HEK293 (cell line): ENCODE results near the gene LRRC4C.

Experiments used
- PRDM1 ChIP-seq: fragments of 450-650 bp; formaldehyde crosslinking; IDR thresholded peaks from 2 replicates; pipeline ENCODE4; 2016; ENCODE audit warnings: missing biosample characterization, missing genetic modification characterization
- PRDM10 ChIP-seq: fragments of 450-650 bp; formaldehyde crosslinking; IDR thresholded peaks from 2 replicates; pipeline ENCODE4 v1.5.1; 2016; ENCODE audit warnings: missing biosample characterization, missing genetic modification characterization
- SCRT2 ChIP-seq: fragments of 450-650 bp; formaldehyde crosslinking; IDR thresholded peaks from 2 replicates; pipeline ENCODE4 v1.5.1; 2016; ENCODE audit warnings: missing biosample characterization, missing genetic modification characterization
- SP2 ChIP-seq: fragments of 450-650 bp; formaldehyde crosslinking; IDR thresholded peaks from 2 replicates; pipeline ENCODE4 v1.5.1; 2016; ENCODE audit warnings: missing biosample characterization, missing genetic modification characterization
- ZNF768 ChIP-seq: fragments of 450-650 bp; formaldehyde crosslinking; IDR thresholded peaks from 2 replicates; pipeline ENCODE4 v1.5.1; 2018; ENCODE audit warnings: missing biosample characterization, mild to moderate bottlenecking, missing genetic modification characterization
- TF ChIP-seq, protein P1 (sequence below): fragments of 450-650 bp; formaldehyde crosslinking; IDR thresholded peaks from 2 replicates; pipeline ENCODE4 v1.5.1; 2017; ENCODE audit warnings: missing biosample characterization, missing genetic modification characterization
- TF ChIP-seq, protein P2 (sequence below): fragments of 450-650 bp; formaldehyde crosslinking; IDR thresholded peaks from 2 replicates; pipeline ENCODE4 v1.5.1; 2016; ENCODE audit warnings: missing biosample characterization, missing genetic modification characterization

DNA sequence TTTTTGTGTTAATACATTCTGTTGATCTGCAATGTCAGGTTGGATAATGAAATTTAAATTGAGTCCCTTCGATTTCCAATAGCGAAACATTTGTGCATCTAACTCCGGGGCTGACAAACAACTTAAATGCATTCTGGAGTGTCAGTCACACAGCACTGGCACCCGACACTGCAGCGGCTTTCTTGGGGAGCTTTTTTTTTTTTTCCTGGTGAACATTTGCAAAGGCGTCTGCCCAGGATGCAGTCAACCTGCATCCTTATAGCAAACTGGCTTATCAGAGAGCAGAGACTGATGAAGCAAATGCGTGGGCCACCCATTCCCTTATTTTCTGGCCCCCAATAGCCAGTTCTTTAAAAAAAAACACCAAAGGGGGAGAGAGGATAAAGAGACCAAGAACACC, 1167.7 kb downstream of the LRRC4C start:
- TF ChIP-seq, protein P1, sequence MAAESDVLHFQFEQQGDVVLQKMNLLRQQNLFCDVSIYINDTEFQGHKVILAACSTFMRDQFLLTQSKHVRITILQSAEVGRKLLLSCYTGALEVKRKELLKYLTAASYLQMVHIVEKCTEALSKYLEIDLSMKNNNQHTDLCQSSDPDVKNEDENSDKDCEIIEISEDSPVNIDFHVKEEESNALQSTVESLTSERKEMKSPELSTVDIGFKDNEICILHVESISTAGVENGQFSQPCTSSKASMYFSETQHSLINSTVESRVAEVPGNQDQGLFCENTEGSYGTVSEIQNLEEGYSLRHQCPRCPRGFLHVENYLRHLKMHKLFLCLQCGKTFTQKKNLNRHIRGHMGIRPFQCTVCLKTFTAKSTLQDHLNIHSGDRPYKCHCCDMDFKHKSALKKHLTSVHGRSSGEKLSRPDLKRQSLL, result no peak
- TF ChIP-seq ZNF768 (tag by site-specific recombination) (no peak), SCRT2 (tag by site-specific recombination) (no peak), PRDM10 (tag by site-specific recombination) (no peak), PRDM1 (tag by site-specific recombination) (no peak), SP2 (tag by site-specific recombination) (no peak)
- TF ChIP-seq, protein P2, sequence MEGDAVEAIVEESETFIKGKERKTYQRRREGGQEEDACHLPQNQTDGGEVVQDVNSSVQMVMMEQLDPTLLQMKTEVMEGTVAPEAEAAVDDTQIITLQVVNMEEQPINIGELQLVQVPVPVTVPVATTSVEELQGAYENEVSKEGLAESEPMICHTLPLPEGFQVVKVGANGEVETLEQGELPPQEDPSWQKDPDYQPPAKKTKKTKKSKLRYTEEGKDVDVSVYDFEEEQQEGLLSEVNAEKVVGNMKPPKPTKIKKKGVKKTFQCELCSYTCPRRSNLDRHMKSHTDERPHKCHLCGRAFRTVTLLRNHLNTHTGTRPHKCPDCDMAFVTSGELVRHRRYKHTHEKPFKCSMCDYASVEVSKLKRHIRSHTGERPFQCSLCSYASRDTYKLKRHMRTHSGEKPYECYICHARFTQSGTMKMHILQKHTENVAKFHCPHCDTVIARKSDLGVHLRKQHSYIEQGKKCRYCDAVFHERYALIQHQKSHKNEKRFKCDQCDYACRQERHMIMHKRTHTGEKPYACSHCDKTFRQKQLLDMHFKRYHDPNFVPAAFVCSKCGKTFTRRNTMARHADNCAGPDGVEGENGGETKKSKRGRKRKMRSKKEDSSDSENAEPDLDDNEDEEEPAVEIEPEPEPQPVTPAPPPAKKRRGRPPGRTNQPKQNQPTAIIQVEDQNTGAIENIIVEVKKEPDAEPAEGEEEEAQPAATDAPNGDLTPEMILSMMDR (tag by site-specific recombination), result no peak
